Measurements from ENCODE around the gene ATG7. TPM values are rescaled to one million over a fixed set of nuclear protein-coding genes. Genes with fewer than 3 reads are reported as not detected.

Gene ATG7
- total RNA-seq, 4 donors from 2014 or later = 20.6 to 50.4 (median 39.9) TPM

GRCh38 chr3:11534011-11534792 lies 262.0 kb downstream of the ATG7 start:
- no peak overlapping the region for H3K27ac ChIP-seq (replicated peaks in 1 of 4)
- H3K4me3 ChIP-seq = no peak overlapping the region
- intact Hi-C loops (cut with DNase I) = loop anchor here (10.0 kb wide), 1 partner anchor 149 kb away; no protein-coding TSS in a partner anchor
- TF ChIP-seq CTCF (IDR thresholded peaks at IDR 0.05) (no peak), POLR2AphosphoS5 (IDR thresholded peaks at IDR 0.05) (no peak), EP300 (IDR thresholded peaks at IDR 0.05) (no peak), POLR2A (IDR thresholded peaks at IDR 0.05; ENCODE audit: low read depth) (no peak)
- WGBS = 83% methylated on average over 6 of the region's 21 CpGs
- no peak for DNase-seq (ENCODE audit: extremely low spot score)
- H3K9me3 ChIP-seq = no peaks in the 10 kb centered on the region
- H3K4me1 ChIP-seq = peaks cover 7 to 38% (median 34%) of the 10 kb centered on the region in 4 donors
- H3K27me3 ChIP-seq = no peaks in the 10 kb centered on the region
- no peaks in the 10 kb centered on the region for H3K36me3 ChIP-seq

- WGBS = 94% methylated on average over 7 of the region's 7 CpGs
- no peaks in the 10 kb centered on the region for H3K9me3 ChIP-seq
- H3K4me3 ChIP-seq = no peak overlapping the region
- H3K36me3 ChIP-seq = no peaks in the 10 kb centered on the region
- intact Hi-C loops (cut with DNase I) = loop anchor here (10.0 kb wide), 1 partner anchor 150 kb away; no protein-coding TSS in a partner anchor
- no peak for DNase-seq (ENCODE audit: extremely low spot score)
- no peak for TF ChIP-seq POLR2AphosphoS5 (IDR thresholded peaks at IDR 0.05)
- no peak for TF ChIP-seq EP300 (IDR thresholded peaks at IDR 0.05)
- no peak for TF ChIP-seq CTCF (IDR thresholded peaks at IDR 0.05)
- TF ChIP-seq POLR2A (IDR thresholded peaks at IDR 0.05; ENCODE audit: low read depth) = no peak
- no peak overlapping the region for H3K27ac ChIP-seq (replicated peaks in 1 of 4)
- H3K27me3 ChIP-seq = no peaks in the 10 kb centered on the region
- H3K4me1 ChIP-seq = peaks cover 7 to 34% (median 30%) of the 10 kb centered on the region in 4 donors
Measured at GRCh38 chr3:11534793-11535101, 262.6 kb downstream of the ATG7 start.

- TF ChIP-seq EP300 (IDR thresholded peaks at IDR 0.05) (no peak), POLR2AphosphoS5 (IDR thresholded peaks at IDR 0.05) (no peak), POLR2A (IDR thresholded peaks at IDR 0.05; ENCODE audit: low read depth) (no peak), CTCF (IDR thresholded peaks at IDR 0.05) (no peak)
- 100% methylated on average over 6 of the region's 13 CpGs for WGBS
- no peaks in the 10 kb centered on the region for H3K27me3 ChIP-seq
Measured at GRCh38 chr3:11535243-11535960, 263.2 kb downstream of the ATG7 start.

GRCh38 chr3:11536132-11536935 lies 264.1 kb downstream of the ATG7 start:
- H3K4me1 ChIP-seq = peaks cover 7 to 20% (median 17%) of the 10 kb centered on the region in 4 donors
- DNase-seq (ENCODE audit: extremely low spot score) = no peak
- TF ChIP-seq CTCF (IDR thresholded peaks at IDR 0.05) (no peak), POLR2A (IDR thresholded peaks at IDR 0.05; ENCODE audit: low read depth) (no peak), POLR2AphosphoS5 (IDR thresholded peaks at IDR 0.05) (no peak), EP300 (IDR thresholded peaks at IDR 0.05) (no peak)
- WGBS = 96% methylated on average over 23 of the region's 23 CpGs
- H3K4me3 ChIP-seq = no peak overlapping the region
- no peaks in the 10 kb centered on the region for H3K27me3 ChIP-seq
- no peaks in the 10 kb centered on the region for H3K9me3 ChIP-seq
- no peaks in the 10 kb centered on the region for H3K36me3 ChIP-seq
- H3K27ac ChIP-seq (replicated peaks in 1 of 4) = no peak overlapping the region
- intact Hi-C loops (cut with DNase I) = loop anchor here (10.0 kb wide), 1 partner anchor 152 kb away; no protein-coding TSS in a partner anchor

More at GRCh38 chr3:11535243-11535960, 263.2 kb downstream of the ATG7 start:
- Histone ChIP-seq H3K4me3 (no peak overlapping the region), H3K9me3 (no peaks in the 10 kb centered on the region), H3K27ac (replicated peaks in 1 of 4) (no peak overlapping the region), H3K36me3 (no peaks in the 10 kb centered on the region), H3K4me1 (peaks cover 7 to 27% (median 24%) of the 10 kb centered on the region in 4 donors)
- intact Hi-C loops (cut with DNase I) = loop anchor here (10.0 kb wide), 1 partner anchor 151 kb away; no protein-coding TSS in a partner anchor
- no peak for DNase-seq (ENCODE audit: extremely low spot score)
